ENCODE data around the gene CGB7.
"Not testable (repeated sequence)": the region's sequence is repeated elsewhere in the genome, so short reads cannot be mapped to it uniquely, and the experiment has no call there.

DNA sequence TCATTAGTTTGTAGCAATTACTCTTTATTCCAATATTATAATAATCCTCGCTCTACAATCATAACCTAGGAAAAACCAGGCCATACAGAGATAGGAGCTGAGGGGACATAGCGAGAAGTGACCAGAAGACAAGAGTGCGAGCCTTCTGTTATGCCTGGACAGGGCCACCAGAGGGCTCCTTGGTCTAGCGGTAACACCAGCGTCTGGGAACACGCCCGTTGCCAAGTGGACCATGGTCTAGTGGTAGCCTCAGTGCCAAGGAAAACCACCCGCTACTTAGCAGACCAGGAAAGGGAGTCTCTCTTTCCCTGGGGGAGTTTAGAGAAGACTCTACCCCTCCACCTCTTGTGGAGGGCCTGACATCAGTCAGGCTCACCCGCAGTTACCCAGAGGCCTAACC is 17.3 kb upstream of the CGB7 start:
- TF ChIP-seq, protein P1, sequence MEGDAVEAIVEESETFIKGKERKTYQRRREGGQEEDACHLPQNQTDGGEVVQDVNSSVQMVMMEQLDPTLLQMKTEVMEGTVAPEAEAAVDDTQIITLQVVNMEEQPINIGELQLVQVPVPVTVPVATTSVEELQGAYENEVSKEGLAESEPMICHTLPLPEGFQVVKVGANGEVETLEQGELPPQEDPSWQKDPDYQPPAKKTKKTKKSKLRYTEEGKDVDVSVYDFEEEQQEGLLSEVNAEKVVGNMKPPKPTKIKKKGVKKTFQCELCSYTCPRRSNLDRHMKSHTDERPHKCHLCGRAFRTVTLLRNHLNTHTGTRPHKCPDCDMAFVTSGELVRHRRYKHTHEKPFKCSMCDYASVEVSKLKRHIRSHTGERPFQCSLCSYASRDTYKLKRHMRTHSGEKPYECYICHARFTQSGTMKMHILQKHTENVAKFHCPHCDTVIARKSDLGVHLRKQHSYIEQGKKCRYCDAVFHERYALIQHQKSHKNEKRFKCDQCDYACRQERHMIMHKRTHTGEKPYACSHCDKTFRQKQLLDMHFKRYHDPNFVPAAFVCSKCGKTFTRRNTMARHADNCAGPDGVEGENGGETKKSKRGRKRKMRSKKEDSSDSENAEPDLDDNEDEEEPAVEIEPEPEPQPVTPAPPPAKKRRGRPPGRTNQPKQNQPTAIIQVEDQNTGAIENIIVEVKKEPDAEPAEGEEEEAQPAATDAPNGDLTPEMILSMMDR (IDR thresholded peaks at IDR 0.05), result peak; percentile 53 to 66
- TF ChIP-seq POLR2AphosphoS5 (IDR thresholded peaks at IDR 0.05), result not testable (repeated sequence)

Measured in suprapubic skin (tissue), 3 donors.